ENCODE data around the gene ZNF783. TPM values are rescaled to one million over a fixed set of nuclear protein-coding genes. Genes with fewer than 3 reads are reported as not detected.

The ZNF783 gene
- total RNA-seq, 6 experiments from 2014 or later, result 1.5 to 4.9 (median 3.0) TPM

DNA sequence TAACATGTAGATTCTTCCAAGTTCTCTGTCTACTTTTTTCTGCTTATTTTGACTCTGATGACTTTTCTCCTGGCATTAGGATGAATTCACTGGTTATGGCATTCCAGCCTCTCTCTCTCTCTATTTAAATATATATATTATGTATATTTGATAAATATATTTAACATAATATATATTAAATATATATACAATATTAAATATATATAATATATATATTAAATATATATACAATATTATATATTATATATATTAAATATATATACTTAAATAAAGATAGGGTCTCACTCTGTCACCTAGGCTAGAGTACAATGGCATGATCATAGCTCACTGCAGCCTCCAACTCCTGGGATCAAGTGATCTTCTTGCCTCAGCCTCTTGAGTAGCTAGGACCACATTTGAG, 60.7 kb downstream of the ZNF783 start:
- peaks cover 0 to 14% (median 0%) of the 10 kb centered on the region in 4 donors for H3K4me1 ChIP-seq
- ATAC-seq, result no peak
- H3K27me3 ChIP-seq, result no peaks in the 10 kb centered on the region
- no peak for DNase-seq
- H3K4me3 ChIP-seq, result peak overlapping the region in 1 of 3 donors; percentile 36
- no peaks in the 10 kb centered on the region for H3K36me3 ChIP-seq
- intact Hi-C loops (cut with DNase I), result no loop called here
- TF ChIP-seq POLR2A (IDR thresholded peaks at IDR 0.05), result no peak
- TF ChIP-seq, protein P1, sequence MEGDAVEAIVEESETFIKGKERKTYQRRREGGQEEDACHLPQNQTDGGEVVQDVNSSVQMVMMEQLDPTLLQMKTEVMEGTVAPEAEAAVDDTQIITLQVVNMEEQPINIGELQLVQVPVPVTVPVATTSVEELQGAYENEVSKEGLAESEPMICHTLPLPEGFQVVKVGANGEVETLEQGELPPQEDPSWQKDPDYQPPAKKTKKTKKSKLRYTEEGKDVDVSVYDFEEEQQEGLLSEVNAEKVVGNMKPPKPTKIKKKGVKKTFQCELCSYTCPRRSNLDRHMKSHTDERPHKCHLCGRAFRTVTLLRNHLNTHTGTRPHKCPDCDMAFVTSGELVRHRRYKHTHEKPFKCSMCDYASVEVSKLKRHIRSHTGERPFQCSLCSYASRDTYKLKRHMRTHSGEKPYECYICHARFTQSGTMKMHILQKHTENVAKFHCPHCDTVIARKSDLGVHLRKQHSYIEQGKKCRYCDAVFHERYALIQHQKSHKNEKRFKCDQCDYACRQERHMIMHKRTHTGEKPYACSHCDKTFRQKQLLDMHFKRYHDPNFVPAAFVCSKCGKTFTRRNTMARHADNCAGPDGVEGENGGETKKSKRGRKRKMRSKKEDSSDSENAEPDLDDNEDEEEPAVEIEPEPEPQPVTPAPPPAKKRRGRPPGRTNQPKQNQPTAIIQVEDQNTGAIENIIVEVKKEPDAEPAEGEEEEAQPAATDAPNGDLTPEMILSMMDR (IDR thresholded peaks at IDR 0.05), result no peak
- no peaks in the 10 kb centered on the region for H3K9me3 ChIP-seq
- H3K27ac ChIP-seq, result peak overlapping the region in 2 of 3 donors; percentile 49 to 60

DNA sequence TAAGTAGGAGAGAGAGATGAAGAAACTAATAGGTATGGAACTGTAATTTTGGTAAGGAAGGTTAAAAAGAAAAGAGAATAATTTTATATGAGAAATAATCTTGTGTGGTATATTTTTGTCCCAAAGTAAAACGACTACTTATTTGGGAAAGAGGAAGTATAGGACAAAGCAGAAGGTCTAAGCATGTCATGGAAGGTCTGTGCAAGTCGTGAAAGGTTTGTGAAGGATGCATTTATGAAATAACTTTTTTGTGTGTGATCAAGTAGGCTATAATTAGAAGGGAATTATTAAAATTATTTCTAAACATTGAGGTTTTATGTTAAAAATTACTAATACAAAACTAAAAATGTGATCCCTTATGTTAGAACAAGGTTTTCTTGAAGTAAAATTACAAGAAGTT, 63.3 kb downstream of the ZNF783 start:
- no peaks in the 10 kb centered on the region for H3K27me3 ChIP-seq
- intact Hi-C loops (cut with DNase I), result no loop called here
- no peak for TF ChIP-seq POLR2A (IDR thresholded peaks at IDR 0.05)
- TF ChIP-seq, protein P1 (IDR thresholded peaks at IDR 0.05), result no peak
- peaks cover 0 to 33% (median 9%) of the 10 kb centered on the region in 4 donors for H3K4me1 ChIP-seq
- no peaks in the 10 kb centered on the region for H3K36me3 ChIP-seq
- no peak for DNase-seq
- no peak overlapping the region for H3K4me3 ChIP-seq
- no peak for ATAC-seq
- WGBS (ENCODE audit: insufficient coverage, low coverage, low lambda C conversion rate, missing lambda C conversion rate), result 53% methylated on average over 2 of the region's 2 CpGs
- no peak overlapping the region for H3K27ac ChIP-seq
- H3K9me3 ChIP-seq, result no peaks in the 10 kb centered on the region

DNA sequence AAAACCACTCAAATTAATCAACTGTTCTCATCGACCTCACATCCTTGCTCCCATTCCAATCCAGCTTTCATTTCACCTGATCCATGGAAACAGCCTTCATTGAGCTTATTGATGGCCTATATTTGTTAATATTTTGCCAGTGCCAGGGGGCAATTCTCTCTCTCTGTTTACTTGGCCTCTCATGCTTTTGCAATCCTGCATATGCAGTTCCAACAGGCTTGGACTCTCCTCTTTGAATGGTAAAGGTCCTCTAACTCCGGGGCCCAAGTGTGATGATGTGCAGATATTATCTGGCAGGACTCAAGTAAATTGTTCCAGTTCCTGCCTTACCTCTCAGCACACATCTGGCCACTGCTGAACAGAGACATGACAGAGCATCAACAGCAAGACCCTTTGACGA, 67.3 kb downstream of the ZNF783 start:
- no peaks in the 10 kb centered on the region for H3K9me3 ChIP-seq
- no peak for TF ChIP-seq POLR2A (IDR thresholded peaks at IDR 0.05)
- TF ChIP-seq, protein P1 (IDR thresholded peaks at IDR 0.05), result no peak
- peak in 1 of 3 donors; percentile 71 for DNase-seq
- H3K27me3 ChIP-seq, result no peaks in the 10 kb centered on the region
- 16% methylated on average over 3 of the region's 3 CpGs for WGBS (ENCODE audit: insufficient coverage, low coverage, low lambda C conversion rate, missing lambda C conversion rate)
- peak overlapping the region in 2 of 3 donors; percentile 30 to 79 for H3K27ac ChIP-seq
- H3K4me1 ChIP-seq, result peaks cover 0 to 29% (median 14%) of the 10 kb centered on the region in 4 donors
- H3K4me3 ChIP-seq, result peak overlapping the region in 1 of 3 donors; percentile 62
- intact Hi-C loops (cut with DNase I), result no loop called here
- H3K36me3 ChIP-seq, result no peaks in the 10 kb centered on the region
- peak; percentile 76 to 96 (median 95) for ATAC-seq

- H3K27ac ChIP-seq, result peak overlapping the region in 2 of 3 donors; percentile 30 to 79
- H3K27me3 ChIP-seq, result no peaks in the 10 kb centered on the region
- intact Hi-C loops (cut with DNase I), result no loop called here
- H3K4me1 ChIP-seq, result peaks cover 0 to 29% (median 14%) of the 10 kb centered on the region in 4 donors
- no peaks in the 10 kb centered on the region for H3K9me3 ChIP-seq
- 52% methylated on average over 3 of the region's 3 CpGs for WGBS (ENCODE audit: insufficient coverage, low coverage, low lambda C conversion rate, missing lambda C conversion rate)
- DNase-seq (peak; percentile 21 to 87 (median 51)), ATAC-seq (peak; percentile 60 to 88 (median 67))
- TF ChIP-seq, protein P1 (IDR thresholded peaks at IDR 0.05), result no peak
- TF ChIP-seq POLR2A (IDR thresholded peaks at IDR 0.05), result no peak
- peak overlapping the region in 1 of 3 donors; percentile 62 for H3K4me3 ChIP-seq
- no peaks in the 10 kb centered on the region for H3K36me3 ChIP-seq
These were observed 67.9 kb downstream of the ZNF783 start for GRCh38 chr7:149329766-149330334.
